B cell (primary cell): ENCODE results near the gene PAX4. TPM values are rescaled to one million over a fixed set of nuclear protein-coding genes. Genes with fewer than 3 reads are reported as not detected.

Experiments
- ATAC-seq: fragments of 200-7000 bp; cut with Tn5 transposase; one replicate; pipeline ENCODE4 v1.10.0; 2021; ENCODE audit warnings: low read depth, mild to moderate bottlenecking, moderate number of reproducible peaks, moderate library complexity
- CTCF ChIA-PET: fragments of 350-600 bp; sonication (Branson Sonifier 250); formaldehyde crosslinking; loops from one replicate; lab custom pipeline; 2021; ENCODE audit warnings: antibody characterized with exemption, inconsistent platforms; lab: Charles Lee
- POLR2A ChIA-PET: fragments of 350-600 bp; sonication (Branson Sonifier 250); formaldehyde crosslinking; loops from one replicate; lab custom pipeline; 2021; ENCODE audit warnings: antibody characterized with exemption; lab: Charles Lee
- DNase-seq: peaks from one replicate; pipeline ENCODE4 v3.0.0; 2013
- H2AFZ ChIP-seq: 2 replicates; pipeline ENCODE4 v1.6.1; 2012; ENCODE audit warnings: mild to moderate bottlenecking, low read depth, low read length; ENCODE audit not compliant: insufficient read depth, poor library complexity, severe bottlenecking
- H3K27ac ChIP-seq, 2 donors: 1 replicate in 1 of 2; 2 replicates in 1 of 2; pipeline ENCODE4 v1.5.1; 2012 to 2013; ENCODE audit warnings: low read length in 2 of 2, mild to moderate bottlenecking in 2 of 2, moderate library complexity in 1 of 2
- H3K27me3 ChIP-seq, 4 experiments: fragments of 200-600 bp in 1 of 4; sonication (generic) in 1 of 4; replicated peaks in 1 of 4; 1 replicate in 2 of 4; 2 replicates in 2 of 4; pipeline versions ENCODE4 v1.6.1 to v1.7.0; 2013 to 2016; ENCODE audit warnings: low read length in 3 of 4, mild to moderate bottlenecking in 2 of 4, mixed read lengths in 1 of 4, moderate library complexity in 1 of 4; ENCODE audit not compliant: insufficient read depth in 4 of 4, control insufficient read depth in 3 of 4; ENCODE audit errors: control extremely low read depth in 1 of 4
- H3K36me3 ChIP-seq, 2 experiments: replicated peaks in 1 of 2; 1 replicate in 1 of 2; 2 replicates in 1 of 2; pipeline versions ENCODE4 v1.6.1 to v1.7.1; 2013; ENCODE audit warnings: low read length in 1 of 2; ENCODE audit not compliant: insufficient read depth in 2 of 2, control insufficient read depth in 1 of 2; ENCODE audit errors: control extremely low read depth in 1 of 2, extremely low read depth in 1 of 2
- H3K4me1 ChIP-seq, 2 donors: fragments of 200-600 bp in 1 of 2; sonication (generic) in 1 of 2; 1 replicate in 1 of 2; 2 replicates in 1 of 2; pipeline versions ENCODE4 v1.5.1 to v1.6.1; 2013 to 2017; ENCODE audit warnings: low read length in 2 of 2; ENCODE audit not compliant: control insufficient read depth in 2 of 2, insufficient read depth in 2 of 2
- H3K4me2 ChIP-seq: replicated peaks from 2 replicates; pipeline ENCODE3; 2012; ENCODE audit warnings: mild to moderate bottlenecking, low read depth, low read length; ENCODE audit not compliant: poor library complexity, severe bottlenecking
- H3K4me3 ChIP-seq, 5 experiments: fragments of 200-600 bp in 1 of 5; sonication (generic) in 1 of 5; 1 replicate in 3 of 5; 2 replicates in 2 of 5; pipeline versions ENCODE4 v1.5.1 to v1.7.0; 2011 to 2016; ENCODE audit warnings: low read length in 4 of 5, mild to moderate bottlenecking in 4 of 5, low read depth in 2 of 5, control low read depth in 1 of 5, moderate library complexity in 1 of 5; ENCODE audit not compliant: insufficient read depth in 1 of 5; ENCODE audit errors: control extremely low read depth in 1 of 5, extremely low read depth in 1 of 5
- H3K79me2 ChIP-seq: fragments of 200-600 bp; sonication (generic); one replicate; pipeline ENCODE4 v1.6.0; 2016; ENCODE audit warnings: low read length; ENCODE audit not compliant: control insufficient read depth, insufficient read depth
- H3K9ac ChIP-seq: fragments of 200-600 bp; sonication (generic); 2 replicates; pipeline ENCODE4 v1.6.1; 2017; ENCODE audit warnings: mild to moderate bottlenecking, low read length, moderate library complexity
- H3K9me3 ChIP-seq, 3 donors: one replicate each; pipeline versions ENCODE4 v1.6.1 to v1.7.1; 2013; ENCODE audit warnings: low read length in 2 of 3; ENCODE audit not compliant: control insufficient read depth in 2 of 3, insufficient read depth in 1 of 3; ENCODE audit errors: control extremely low read depth in 1 of 3
- H4K20me1 ChIP-seq: 2 replicates; pipeline ENCODE4 v1.6.0; 2012; ENCODE audit warnings: mild to moderate bottlenecking, low read length; ENCODE audit not compliant: insufficient read depth, control insufficient read depth, poor library complexity, severe bottlenecking
- H3K27ac Mint-ChIP-seq: one replicate; pipeline ENCODE4 v1.8.0; 2021; ENCODE audit warnings: mixed read lengths
- H3K27me3 Mint-ChIP-seq: one replicate; pipeline ENCODE4 v1.8.0; 2021; ENCODE audit warnings: mixed read lengths
- H3K4me1 Mint-ChIP-seq: one replicate; pipeline ENCODE4 v1.8.0; 2021; ENCODE audit warnings: mixed read lengths
- H3K4me3 Mint-ChIP-seq: one replicate; pipeline ENCODE4 v1.8.0; 2021; ENCODE audit warnings: mixed read lengths
- H3K9me3 Mint-ChIP-seq: one replicate; pipeline ENCODE4 v1.8.0; 2022; ENCODE audit warnings: mixed read lengths; ENCODE audit not compliant: insufficient read depth
- CTCF ChIP-seq: fragments of 200-600 bp; IDR thresholded peaks from one replicate; pipeline ENCODE4 v1.8.0; 2022; ENCODE audit warnings: antibody characterized with exemption, mild to moderate bottlenecking
- EZH2 ChIP-seq: IDR thresholded peaks from 2 replicates; pipeline ENCODE4 v1.6.1; 2012; ENCODE audit warnings: borderline replicate concordance, low read depth, mild to moderate bottlenecking, moderate library complexity, low read length; ENCODE audit not compliant: insufficient read depth, poor library complexity, severe bottlenecking
- WGBS: methylation state at CpG from one replicate; pipeline ENCODE4 v1.1.5; 2013; ENCODE audit warnings: missing lambda C conversion rate; ENCODE audit not compliant: insufficient coverage; 5-methylcytosine and 5-hydroxymethylcytosine counted together
- intact Hi-C: fragments of 100-400 bp; cut with micrococcal nuclease; formaldehyde crosslinking; loops from one replicate; pipeline ENCODE4 v1.10.0; 2022
- polyA plus RNA-seq: library from polyadenylated mRNA; depleted of rRNA; stranded (reverse); fragments of >200 nt; gene quantifications from 2 replicates; pipeline ENCODE4 v1.2.3, GENCODE V29; 2012
- total RNA-seq, 2 donors: library from RNA; stranded (reverse); fragments of 120-200 nt in 1 of 2; gene quantifications; 1 replicate in 1 of 2; 2 replicates in 1 of 2; pipeline versions ENCODE4 v1.2.3 to v1.2.4, GENCODE V29; 2013 to 2022

The PAX4 gene
- total and polyA plus RNA-seq, 2 donors (not counting 1 experiment from before 2014, with no cell fraction given) = not detected

DNA sequence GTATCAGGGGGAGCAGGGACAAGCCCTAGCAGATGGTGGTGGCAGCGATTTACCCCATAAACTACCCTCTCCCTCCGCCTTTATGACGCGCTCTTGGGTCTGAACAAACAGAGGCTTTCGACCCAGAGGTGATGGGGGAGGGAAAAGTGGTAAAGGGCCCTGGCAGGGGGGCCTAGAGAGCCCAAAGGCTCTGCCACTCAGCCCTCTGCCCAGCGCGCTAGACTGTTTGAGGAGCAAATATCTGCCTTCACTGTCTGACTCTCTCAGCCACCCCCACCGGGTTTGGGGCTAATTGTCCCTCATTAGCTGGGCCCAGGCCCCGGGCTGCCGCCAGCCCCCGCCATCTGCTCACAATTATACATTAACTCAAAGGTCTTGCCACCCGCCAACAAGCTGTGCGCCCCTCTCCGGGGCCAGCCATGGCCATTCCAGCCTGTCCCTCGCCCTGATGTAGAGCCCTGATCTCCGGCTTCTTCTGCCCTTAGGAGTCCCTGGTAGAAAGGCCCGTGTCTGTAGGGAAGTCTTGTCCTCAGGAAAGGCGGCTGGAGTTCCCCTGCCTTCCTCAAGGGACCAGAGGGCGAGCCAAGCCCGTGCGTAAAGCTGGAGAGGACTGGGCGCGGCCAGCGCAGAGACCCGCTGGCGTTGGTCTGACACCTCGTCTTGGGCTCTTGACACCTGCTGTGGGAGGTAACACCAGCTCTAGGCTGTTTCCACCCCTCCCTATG lies 1.9 kb upstream of the PAX4 start:
- CTCF ChIA-PET = no interaction called here
- Histone ChIP-seq H3K36me3 (no peaks in the 10 kb centered on the region), H2AFZ (no peak overlapping the region), H3K4me3 (no peak overlapping the region), H3K4me1 (no peaks in the 10 kb centered on the region), H3K79me2 (no peaks in the 10 kb centered on the region), H3K9ac (no peak overlapping the region), H3K4me2 (no peak overlapping the region), H3K27me3 (peaks cover 0 to 21% (median 9%) of the 10 kb centered on the region in 4 experiments), H3K9me3 (no peaks in the 10 kb centered on the region), H4K20me1 (no peaks in the 10 kb centered on the region), H3K27ac (no peak overlapping the region)
- H3K27ac Mint-ChIP-seq = no peak overlapping the region
- no peaks in the 10 kb centered on the region for H3K9me3 Mint-ChIP-seq
- DNase-seq = peak; percentile 40
- intact Hi-C loops = no loop called here
- ATAC-seq = no peak
- peaks cover 68% of the 10 kb centered on the region for H3K27me3 Mint-ChIP-seq
- TF ChIP-seq CTCF = no peak
- no peak for TF ChIP-seq EZH2
- H3K4me1 Mint-ChIP-seq = peaks cover 5% of the 10 kb centered on the region
- POLR2A ChIA-PET = no interaction called here
- H3K4me3 Mint-ChIP-seq = no peak overlapping the region
- 8% methylated on average over 22 of the region's 27 CpGs for WGBS

DNA sequence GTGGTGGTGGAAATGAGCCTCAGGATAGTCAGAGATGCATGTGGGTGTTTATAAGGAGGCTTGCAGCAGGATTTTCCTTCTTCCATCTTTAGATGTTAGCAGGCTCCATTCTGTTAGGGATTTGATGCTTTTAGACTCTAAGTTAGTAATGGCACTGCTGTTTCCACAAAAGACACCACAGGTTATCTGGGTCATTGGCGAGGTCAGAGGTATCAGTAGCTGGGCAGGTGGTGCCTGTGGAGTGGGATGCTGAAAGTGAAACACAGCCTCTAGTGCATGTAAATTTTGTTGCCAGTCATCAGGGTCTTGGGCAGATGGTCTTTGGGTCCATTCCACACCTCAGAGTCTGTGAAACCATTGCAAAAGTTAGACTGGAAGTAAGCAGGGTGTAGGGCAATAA lies 833 bp upstream of the PAX4 start:
- no peak overlapping the region for H3K27ac ChIP-seq
- Mint-ChIP-seq H3K27me3 (peaks cover 69% of the 10 kb centered on the region), H3K4me1 (peaks cover 5% of the 10 kb centered on the region), H3K4me3 (no peak overlapping the region), H3K27ac (no peak overlapping the region), H3K9me3 (no peaks in the 10 kb centered on the region)
- H3K79me2 ChIP-seq = no peaks in the 10 kb centered on the region
- no peaks in the 10 kb centered on the region for H3K4me1 ChIP-seq
- TF ChIP-seq EZH2 (no peak), CTCF (no peak)
- no peaks in the 10 kb centered on the region for H3K9me3 ChIP-seq
- H3K4me3 ChIP-seq = no peak overlapping the region
- H2AFZ ChIP-seq = no peak overlapping the region
- intact Hi-C loops = no loop called here
- ATAC-seq = no peak
- H3K27me3 ChIP-seq = peaks cover 0 to 24% (median 7%) of the 10 kb centered on the region in 4 experiments
- CTCF ChIA-PET = no interaction called here
- POLR2A ChIA-PET = no interaction called here
- H3K9ac ChIP-seq = no peak overlapping the region
- no peak overlapping the region for H3K4me2 ChIP-seq
- no peaks in the 10 kb centered on the region for H3K36me3 ChIP-seq
- DNase-seq = no peak
- WGBS = 73% methylated on average over 1 of the region's 1 CpG
- H4K20me1 ChIP-seq = no peaks in the 10 kb centered on the region
